Cerebellar nuclear complex (tissue), 1 donor: ENCODE results near the gene SPATA7.
"Not testable (repeated sequence)": the region's sequence is repeated elsewhere in the genome, so short reads cannot be mapped to it uniquely, and the experiment has no call there.

ENCODE experiments used
- DNase-seq, 2 experiments: peaks; one replicate each; lab custom pipeline; 2025; lab: John Stamatoyannopoulos, UW

Gene SPATA7

GRCh38 chr14:88385212-88386101 lies at the start of gene SPATA7:
Gene SPATA7 (plus strand): TSS chr14:88385657. CDS start chr14:88385819, 162 bp downstream.
- peak; percentile 88 to 96 for DNase-seq

DNA sequence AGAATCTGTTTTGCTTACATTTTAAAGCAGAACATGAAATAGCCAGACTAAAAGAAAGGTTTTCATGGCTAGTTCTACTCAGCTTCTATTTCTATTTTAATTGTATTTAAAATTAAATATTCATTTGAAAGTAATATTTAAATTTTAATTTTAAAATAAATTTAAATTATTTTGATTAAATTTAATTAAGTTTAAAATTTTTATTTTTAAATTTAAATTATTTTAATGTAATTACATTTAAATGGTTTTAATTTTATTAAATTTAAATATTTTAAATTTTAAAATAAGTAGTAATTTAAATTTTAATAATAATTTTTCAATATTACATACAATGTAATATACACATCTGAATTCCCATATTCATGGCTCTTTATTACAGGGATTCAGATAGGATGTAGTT lies 45.1 kb upstream of the SPATA7 start:
- DNase-seq: no peak

- DNase-seq: no peak
These were observed 42.5 kb upstream of the SPATA7 start for GRCh38 chr14:88342980-88343379.

- no peak for DNase-seq
These were observed 39.3 kb upstream of the SPATA7 start for GRCh38 chr14:88346048-88346639.

- DNase-seq: no peak
These were observed 36.9 kb upstream of the SPATA7 start for GRCh38 chr14:88348546-88348945.

GRCh38 chr14:88351966-88352691 lies 33.3 kb upstream of the SPATA7 start:
- DNase-seq: no peak

- DNase-seq: no peak
These were observed 32.8 kb upstream of the SPATA7 start for GRCh38 chr14:88352698-88353097.

DNA sequence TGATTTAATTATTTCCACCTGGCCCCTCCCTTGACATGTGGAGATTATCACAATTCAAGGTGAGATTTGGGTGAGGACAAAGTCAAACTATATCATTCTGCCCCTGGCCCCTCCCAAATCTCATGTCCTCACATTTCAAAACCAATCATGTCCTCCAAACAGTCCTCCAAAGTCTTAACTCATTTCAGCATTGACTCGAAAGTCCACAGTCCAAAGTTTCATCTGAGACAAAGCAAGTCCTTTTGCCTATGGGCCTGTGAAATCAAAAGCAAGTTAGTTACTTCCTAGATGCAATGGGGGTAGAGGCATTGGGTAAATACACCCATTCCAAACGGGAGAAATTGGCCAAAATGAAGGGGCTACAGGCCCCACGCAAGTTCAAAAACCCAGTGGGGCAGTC lies 31.1 kb upstream of the SPATA7 start:
- no peak for DNase-seq

DNA sequence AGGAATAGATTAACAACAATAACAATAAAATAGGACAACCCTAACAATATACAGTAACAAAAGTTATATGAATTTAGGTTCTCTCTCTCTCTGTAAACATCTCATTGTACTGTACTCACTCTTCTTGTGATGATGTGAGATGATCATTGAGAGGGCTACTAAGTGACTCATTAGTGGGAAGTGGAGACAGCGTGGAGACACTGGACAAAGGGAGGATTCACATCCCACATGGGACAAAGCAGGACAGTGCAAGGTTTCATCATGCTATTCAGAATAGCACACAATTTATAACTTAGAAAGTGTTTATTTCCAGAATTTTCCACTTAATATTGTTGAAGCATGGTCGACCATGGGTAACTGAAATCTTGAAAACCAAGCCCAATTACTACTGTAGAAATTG lies 26.0 kb upstream of the SPATA7 start:
- no peak for DNase-seq

DNA sequence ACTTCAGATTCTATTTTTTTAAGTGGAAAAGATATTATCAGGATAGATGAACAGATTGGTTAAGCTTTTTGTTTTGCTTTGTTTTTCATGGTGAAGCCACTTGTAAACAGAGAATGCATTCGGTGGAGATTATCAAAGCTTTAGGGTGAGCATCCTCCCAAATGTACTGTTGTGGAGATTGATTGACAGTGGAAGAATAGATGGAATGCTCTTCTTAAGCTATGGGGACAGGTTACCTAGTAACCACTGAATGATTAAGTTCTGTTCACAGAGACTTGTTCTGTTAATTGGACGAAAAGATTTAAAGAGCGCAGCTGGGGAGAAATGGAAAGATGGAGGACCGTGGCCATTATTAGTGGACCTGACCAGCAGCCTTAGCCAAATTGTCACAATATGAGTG lies 21.8 kb upstream of the SPATA7 start:
- no peak for DNase-seq

DNA sequence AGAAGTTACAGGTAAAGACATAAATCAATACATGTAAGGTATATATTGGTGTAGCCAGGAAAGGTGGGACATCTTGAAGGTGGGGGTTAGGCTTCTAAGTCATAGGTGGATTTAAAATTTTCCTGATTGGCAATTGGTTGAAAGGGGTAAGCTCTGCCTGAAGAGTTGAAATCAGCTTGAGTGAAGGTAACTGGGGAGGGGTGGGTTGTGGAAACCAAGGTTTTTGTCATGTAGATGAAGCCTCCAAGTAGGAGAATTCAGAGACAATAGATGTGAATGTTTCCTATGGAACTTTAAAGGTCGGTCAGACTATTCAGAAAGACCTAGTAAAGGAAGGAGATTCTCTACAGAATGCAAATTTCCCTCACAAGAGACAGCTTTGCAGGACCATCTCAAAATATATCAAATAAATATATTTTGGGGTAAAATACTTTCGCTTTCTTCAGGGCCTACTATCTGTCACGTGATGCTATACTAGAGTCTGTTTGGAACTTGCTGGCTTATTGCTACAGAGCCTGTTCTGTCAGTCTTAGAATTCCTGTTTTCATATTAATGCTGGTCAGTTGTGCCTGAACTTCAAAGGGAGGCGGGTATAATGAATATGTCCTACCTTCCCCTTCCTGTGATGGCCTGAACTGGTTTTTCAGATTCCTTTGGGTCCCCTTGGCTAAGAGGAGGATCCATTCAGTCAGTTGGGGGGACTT lies 20.6 kb upstream of the SPATA7 start:
- DNase-seq: no peak

GRCh38 chr14:88369496-88369895 lies 16.0 kb upstream of the SPATA7 start:
- DNase-seq: no peak

- DNase-seq: no peak
These were observed 5.6 kb upstream of the SPATA7 start for GRCh38 chr14:88379706-88380343.

DNA sequence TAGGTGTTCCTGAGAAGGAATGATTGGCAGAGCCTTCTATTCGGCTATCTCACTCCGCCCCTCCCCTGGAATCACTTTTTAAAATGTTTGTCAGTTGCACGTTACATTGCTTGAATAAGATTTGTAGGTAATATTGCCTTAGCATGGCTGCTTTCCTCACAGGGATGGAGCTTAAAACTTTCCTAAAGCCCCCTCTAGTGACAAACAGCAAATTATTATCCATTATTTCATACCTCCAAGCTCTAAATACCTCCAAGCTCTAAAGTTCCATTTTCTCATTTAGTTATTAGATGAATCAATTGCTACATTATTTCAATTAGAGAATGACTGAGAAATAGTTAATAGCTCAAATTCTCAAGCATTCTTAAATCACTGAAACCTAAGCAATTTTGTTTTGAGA lies 5.1 kb upstream of the SPATA7 start:
- peak in 1 of 2 experiments; percentile 21 for DNase-seq

DNA sequence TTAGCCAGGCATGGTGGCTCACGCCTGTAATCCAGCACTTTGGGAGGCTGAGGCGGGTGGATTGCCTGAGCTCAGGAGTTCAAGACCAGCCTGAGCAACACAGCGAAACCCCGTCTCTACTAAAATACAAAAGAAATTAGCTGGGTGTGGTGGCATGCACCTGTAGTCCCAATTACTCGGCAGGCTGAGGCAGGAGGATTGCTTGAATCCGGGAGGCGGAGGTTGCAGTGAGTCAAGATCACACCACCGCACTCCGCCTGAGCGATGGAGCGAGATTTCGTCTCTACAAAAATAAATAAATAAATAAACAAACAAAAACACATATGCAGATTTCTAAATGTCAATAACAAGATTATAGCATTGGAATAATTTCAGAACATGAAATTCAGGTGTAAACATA lies 3.8 kb upstream of the SPATA7 start:
- not testable (repeated sequence) for DNase-seq

DNA sequence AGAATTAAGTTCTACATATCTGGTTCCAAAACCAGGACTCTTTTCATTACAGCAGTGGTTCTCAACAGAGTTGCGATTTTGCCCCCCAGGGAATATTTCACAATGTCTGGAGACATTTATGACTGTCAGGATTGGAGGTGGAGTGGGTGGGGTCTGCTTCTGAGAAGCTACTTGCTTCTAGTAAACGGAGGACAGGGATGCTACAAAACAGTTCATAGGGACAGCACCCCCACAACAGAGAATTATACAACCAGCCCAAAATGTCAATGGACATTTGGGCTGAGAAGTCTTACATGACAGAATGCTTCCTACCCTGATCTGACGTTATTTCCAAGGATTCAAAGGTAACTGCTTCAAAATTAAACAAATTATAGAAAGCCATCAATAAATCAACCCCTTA lies 739 bp upstream of the SPATA7 start:
- no peak for DNase-seq

- DNase-seq: no peak
These were observed 868 bp downstream of the SPATA7 start for GRCh38 chr14:88386256-88386794.

DNA sequence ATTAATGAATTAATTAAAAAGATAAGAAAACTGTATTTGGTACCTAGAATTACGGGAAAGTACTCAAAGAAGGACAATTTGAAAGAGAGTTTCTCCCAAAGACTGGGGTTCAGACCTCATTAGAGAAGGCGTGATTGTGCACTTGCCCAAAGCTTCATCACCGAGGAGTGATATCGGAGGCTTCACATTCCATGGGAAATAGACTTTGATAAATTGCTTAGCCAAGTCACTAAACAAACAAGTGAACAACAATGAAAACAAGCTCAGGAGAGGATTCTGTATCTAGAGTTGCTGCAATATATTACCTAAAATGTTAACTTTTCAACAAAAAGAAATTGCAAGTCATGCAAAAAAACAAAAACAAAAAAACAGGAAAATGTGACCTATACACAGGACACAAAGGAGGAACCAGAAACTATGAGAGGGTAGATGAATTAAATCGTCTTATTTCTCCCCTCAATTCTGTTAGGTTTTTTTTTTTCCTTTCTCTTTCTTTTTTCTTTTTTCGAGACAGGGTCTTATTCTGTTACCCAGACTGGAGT lies 3.4 kb downstream of the SPATA7 start:
- no peak for DNase-seq

DNA sequence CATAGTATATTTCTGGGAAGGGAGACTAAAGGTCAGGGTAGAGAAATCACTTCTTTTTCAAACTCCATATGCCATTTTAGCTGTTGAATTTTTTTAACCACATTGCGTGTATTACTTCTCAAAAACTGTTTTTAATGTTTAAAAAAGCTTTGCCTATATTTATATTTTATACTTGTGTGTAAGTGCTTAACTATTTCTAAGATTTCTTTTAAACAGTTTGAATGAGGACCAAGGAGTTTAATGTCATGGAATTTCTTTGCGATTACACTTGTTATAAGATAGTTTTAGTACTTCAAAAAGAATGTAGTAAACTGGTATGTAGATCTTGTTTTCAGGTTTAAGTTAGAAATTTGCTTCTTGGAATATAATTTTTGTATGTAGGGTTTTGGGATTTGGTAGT lies 7.2 kb downstream of the SPATA7 start:
- DNase-seq: no peak

GRCh38 chr14:88411039-88411438 lies 25.6 kb downstream of the SPATA7 start:
- no peak for DNase-seq

DNA sequence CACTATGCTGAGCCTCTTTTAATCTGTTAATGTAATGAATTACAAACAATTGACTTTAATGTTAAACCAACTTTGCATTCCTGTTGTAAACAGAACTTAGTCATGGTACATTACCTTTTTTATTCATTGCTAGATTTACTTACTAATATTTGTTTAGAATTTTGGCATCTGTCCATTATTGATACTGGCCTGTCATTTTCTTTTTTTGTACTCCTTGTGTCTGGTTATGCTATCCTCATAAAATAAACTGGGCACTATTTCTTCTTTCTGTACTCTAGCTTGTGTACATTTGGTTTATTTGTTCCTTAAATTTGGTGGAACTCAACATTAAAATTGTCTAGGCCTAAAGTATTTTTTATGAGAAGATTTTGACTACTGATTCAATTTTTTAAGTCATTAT lies 32.1 kb downstream of the SPATA7 start:
- no peak for DNase-seq
